GM21619 (cell line): ENCODE results near the gene TOR1AIP2.
"Not testable (repeated sequence)": the region's sequence is repeated elsewhere in the genome, so short reads cannot be mapped to it uniquely, and the experiment has no call there.

Source experiments
- ATAC-seq: cut with Tn5 transposase; IDR thresholded peaks from one replicate; pipeline ENCODE4 v1.9.1; 2021; ENCODE audit not compliant: unreplicated experiment

The TOR1AIP2 gene

DNA sequence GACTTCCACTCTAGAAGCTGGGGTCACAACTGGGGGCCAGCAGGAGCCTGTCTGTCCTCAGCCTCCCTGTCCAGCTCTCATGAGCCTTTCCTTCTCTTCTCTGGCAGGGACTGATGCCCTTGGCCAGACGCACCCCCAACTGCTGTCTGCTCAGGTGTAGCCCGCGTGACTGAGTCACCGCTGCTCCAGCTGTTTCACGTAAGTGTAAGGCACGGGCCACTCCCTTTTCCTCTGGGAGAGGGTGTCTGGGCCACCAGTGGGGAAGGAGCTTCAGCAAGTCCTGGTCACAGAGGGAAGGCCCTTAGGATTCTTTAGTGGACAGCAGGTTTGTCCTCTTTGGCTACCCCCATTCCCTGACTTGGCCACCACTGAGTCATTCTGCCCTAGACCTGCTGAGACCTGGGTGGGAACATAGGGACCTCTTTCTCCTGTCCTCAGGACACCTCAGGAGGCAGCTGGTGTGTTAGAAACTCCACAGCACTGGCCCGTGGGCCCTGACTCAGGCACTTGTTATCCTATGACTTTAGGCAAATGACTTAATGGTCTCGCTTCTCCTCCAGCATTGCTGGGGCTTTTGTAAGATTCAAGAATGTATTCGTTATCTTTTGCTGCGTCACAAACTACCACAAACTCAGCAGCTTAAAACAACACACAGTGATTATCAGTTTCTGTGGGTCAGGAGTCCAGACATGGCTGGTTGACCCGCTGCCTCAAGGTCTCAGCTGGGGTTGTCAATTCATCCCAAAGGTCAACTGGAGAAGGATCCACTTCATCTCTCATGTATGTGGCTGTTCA lies 69.7 kb downstream of the TOR1AIP2 start:
- no peak for ATAC-seq

DNA sequence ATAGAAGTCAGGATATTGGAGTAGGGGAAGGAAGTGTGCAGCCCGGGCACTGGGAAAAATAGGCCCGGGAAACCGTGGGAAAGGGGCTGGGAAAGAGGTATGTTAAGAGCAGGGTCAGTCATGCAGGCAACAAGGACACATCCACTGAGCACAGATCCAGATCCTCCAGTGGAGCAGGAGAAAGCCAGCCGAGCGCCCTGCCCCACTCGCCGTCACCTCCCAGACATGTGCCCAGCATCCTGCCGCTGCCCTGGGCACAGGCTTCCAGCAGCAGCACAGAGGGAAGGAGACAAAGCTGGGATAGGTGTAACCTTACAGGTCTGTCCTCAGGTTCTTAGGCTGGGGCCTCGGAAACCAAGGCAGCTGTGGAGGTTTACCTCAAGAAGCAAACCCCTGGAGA lies 70.3 kb downstream of the TOR1AIP2 start:
- no peak for ATAC-seq

DNA sequence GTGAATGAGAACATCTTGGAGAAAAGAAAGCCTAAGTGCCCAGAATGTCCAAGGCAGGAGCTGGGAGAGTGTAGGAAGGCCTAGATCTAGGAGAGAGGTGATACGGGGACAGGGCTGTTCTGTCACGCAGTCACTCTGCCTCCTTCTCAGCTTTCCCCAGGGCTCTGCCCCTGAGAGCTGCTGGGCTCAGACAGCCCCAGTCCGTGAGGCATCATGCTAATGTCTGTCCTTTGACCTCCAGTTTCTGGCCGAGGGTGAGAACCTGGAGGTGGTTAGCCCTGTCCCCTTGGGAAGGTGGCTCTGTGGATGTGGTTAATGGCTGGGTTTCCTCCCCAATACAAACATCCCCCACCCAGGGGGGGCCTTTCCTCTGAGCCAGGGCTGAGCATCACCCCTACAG lies 71.3 kb downstream of the TOR1AIP2 start:
- ATAC-seq = no peak

DNA sequence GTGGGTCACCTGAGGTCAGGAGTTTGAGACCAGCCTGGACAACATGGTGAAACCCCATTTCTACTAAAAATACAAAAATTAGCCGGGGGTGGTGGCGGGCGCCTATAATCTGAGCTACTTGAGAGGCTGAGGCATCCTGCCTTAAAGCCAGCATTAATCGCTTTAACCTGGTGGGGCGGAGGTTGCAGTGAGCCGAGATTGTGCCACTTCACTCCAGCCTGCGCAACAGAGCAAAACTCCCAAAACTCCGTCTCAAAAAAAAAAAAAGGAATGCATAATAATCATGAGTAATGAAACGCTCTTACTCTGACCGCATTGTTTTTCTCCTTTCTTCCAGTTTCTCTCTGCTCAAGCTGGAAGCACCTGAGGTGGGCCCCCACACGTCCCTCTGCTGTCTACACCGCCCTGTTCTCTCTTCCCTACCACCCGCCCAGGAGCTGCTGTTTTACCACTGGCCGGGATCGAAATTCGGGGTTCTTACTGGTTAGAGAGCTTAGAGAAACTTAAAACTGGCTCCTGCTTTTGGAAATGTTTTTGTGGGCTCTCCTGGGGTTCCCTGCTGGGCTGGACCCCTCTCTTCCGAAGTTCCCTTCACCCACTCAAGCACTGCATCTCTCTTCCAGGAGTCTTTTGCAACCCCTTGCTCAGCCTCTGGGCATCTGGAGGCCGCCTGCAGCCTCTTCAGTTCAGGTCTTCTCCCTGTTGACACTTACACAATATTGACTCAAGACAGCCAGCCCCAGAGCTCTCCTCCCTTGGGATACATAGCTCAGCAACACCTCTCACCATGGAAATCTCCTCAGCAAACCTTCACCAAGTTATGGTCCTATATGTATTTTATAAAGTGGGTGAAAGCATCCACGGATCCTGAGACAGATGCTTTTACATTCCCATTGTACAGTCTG lies 72.1 kb downstream of the TOR1AIP2 start:
- no peak for ATAC-seq

DNA sequence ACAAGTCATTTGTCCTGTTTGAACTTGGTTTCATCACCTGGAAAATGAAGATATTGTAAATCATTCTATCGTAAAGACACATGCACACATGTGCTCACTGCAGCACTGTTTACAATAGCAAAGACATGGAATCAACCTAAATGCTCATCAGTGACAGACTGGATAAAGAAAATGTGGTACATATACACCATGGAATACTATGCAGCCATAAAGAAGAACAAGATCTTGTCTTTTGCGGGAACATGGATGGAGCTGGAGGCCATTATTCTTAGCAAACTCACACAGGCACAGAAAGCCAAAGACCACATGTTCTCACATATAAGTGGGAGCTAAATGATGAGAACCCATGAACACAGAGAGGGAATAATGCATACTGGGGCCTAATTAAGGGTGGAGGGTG lies 73.2 kb downstream of the TOR1AIP2 start:
- not testable (repeated sequence) for ATAC-seq

DNA sequence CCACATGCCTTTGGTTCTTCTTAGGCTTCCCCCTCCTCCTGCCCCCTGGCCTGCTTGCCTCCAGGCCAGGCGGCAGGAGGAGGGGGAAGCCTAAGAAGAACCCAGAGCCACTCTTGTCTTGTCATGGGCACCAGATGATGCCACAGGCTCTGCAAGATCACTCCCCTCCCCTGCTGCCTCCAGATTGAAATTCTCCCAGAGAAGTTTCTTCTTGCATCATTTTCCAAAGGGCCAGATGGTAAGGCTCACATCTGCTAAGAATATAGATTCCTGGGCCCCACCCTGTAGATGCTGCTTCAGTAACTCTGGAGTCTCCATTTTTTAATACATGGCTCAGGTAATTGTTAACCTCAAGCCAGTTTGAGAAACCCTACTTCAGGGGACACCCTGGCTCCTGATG lies 73.7 kb downstream of the TOR1AIP2 start:
- no peak for ATAC-seq

DNA sequence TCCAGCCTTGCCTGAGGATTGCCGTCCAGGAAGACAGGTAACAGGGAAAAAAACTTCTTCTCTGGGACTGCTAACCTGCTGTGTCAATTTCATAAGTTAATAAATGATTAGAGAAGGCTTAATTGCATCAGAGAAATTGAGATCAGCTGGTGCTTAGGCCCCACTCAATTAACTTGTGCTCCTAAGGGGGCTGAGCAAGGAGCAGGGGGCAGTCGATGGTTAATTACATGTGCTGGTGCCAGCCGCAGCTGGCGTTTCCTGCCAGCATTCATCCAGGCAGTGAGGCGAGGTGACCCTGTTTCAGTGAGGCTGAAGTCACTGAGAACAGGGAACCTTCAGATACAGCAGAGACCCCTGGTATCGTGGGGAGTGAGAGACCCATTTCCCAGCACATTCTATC lies 74.5 kb downstream of the TOR1AIP2 start:
- ATAC-seq = no peak

DNA sequence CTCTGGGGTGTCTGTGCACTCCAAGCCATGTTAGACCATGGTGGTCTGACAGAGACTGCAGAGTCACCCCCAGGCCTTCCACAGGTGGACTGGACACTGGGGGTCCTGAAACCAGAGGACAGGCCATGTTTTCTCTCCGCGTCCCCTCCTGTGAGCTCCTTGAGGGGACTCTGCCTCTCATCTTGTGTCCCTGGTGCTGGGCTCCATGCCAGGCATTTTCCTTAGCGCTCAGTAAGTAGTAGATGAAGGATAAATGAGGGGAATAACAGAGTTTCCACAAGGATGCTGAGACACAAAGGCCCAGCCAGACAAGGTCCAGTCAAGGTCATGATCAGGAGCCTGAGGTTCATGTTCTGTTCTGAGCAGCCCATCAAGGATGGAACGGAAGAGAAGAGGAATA lies 77.1 kb downstream of the TOR1AIP2 start:
- ATAC-seq = no peak

DNA sequence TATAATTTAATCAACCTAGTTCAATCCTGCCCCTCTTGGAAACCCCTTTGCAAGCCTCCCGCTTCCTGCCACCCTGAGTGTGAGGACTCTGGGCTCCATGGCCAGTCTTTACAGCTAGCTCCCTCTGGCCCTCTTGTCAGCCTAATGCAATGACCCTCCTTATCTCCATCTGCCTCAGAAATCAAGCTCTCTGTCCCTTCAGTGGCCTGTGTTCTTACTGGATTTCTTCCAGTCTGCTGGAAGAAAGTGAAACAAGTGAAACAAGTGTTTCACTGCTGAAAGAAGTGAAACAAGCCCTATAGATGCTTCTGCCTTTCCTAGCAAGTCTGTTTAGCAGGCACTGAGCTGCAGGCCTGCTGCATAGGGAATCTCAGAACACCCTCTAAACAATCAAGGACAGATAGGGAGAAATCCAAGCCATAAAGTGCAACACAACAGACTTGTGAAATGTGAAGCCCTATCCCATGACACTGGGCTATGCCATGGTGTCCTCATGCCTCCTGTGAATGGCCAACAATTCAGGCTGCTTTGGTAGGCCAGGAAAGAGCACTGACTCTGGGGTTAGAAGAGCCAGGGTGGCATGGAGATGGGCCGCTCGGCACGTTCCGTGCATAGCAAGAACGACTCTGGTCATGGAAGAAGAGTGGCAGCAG lies 78.6 kb downstream of the TOR1AIP2 start:
- no peak for ATAC-seq

DNA sequence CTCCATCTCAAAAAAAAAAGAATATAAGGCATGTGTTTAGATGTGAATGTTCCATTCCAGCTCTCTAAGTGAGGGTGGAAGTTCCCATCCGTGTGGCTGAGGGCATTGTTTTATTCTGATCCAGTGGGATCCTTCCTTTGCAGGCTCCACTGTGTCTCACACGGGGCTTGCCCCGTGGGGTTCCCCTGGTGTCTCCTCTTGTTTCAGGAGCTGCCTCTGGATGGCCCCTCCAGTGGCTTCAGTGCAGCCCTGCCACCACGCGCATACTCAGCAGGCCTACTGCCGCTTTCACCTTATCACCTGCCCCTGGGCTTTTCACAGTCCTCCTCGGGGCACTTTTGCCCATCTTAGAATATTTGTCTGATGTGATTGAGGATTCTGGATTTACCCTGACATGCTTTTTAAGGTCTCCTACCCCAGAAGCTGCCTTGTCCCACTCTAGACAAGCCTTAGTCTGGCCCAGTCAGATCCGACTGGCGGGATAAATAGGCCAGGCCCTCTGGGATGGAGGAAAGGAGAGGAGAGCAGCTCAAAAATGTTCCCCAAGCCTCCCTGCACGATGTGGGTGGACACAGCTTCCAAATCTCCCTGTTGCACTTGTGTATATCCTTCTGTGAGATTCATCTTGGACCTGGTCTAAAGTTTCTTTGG lies 79.3 kb downstream of the TOR1AIP2 start:
- no peak for ATAC-seq

DNA sequence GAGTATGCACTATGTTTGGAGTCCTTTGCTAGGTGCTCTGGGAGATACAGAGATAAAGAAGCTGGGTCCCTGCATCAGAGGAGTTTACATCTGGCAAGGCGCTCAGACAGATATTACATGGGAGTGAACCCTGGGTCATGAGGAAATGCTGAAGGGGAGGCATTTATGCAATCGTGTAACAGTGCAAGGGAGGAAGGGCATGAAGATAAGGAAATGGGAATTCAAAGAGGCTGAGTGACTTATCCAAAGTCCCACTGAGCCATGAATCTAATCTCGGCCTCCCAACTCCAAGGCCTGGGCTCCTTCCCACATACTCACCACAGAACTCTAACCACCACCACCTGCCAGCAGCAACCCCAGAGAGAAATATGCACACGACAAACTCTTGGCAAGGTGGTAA lies 82.9 kb downstream of the TOR1AIP2 start:
- ATAC-seq = no peak

DNA sequence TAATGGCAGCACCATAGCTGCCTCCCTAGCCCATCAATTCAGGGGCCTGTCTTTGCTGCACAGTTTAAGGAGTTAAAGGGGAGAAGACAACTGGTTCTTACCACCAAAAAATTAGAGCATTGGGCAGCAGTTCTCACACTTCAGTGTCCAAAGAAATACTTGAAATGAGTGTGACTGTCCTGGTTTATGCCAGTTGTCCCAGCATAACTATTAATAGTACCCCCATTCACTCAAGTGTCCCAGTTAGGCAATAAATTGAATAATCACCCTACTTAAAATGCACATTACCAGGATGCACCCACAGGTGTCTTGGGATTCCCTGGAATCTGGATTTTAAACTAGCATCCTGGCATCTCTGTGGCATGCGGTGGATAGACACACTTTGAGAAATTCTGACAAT lies 83.5 kb downstream of the TOR1AIP2 start:
- ATAC-seq = no peak

DNA sequence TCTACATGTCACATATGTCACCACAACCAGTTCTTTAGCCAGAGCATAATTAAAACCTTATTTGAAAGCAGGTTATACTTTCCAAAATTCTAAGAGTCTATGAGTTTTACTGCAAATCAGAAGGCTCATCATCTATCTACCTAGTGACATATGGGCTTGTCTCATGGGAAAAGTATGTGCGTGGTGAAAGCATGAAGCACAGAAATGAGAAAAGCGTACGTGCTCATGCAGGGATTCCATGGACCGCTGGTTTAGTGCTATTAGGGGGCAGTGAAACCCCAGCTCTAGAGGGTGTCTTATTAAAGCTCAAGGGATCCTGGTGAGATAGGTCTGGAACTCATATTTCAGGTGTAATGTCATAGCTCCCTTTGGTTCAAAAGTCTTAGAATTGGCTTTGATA lies 84.3 kb downstream of the TOR1AIP2 start:
- ATAC-seq = no peak
